Dendritic cell treated with granulocyte-macrophage colony-stimulating factor and Interleukin-4, amounts not matched to agents 40 ng/mL and 50 ng/mL, for 4 days (primary cell): ENCODE data around the gene OBP2B.

Experiments
- H3K27ac Mint-ChIP-seq: one replicate; pipeline ENCODE4 v1.8.0; 2022; ENCODE audit warnings: mild to moderate bottlenecking, mixed read lengths
- H3K27me3 Mint-ChIP-seq: one replicate; pipeline ENCODE4 v1.8.0; 2022; ENCODE audit warnings: mild to moderate bottlenecking, mixed read lengths
- H3K36me3 Mint-ChIP-seq: one replicate; pipeline ENCODE4 v1.8.0; 2022; ENCODE audit warnings: low read depth, mixed read lengths
- H3K4me1 Mint-ChIP-seq: one replicate; pipeline ENCODE4 v1.8.0; 2022; ENCODE audit warnings: low read depth, mixed read lengths
- H3K4me3 Mint-ChIP-seq: one replicate; pipeline ENCODE4 v1.8.0; 2022; ENCODE audit warnings: mild to moderate bottlenecking, moderate library complexity, mixed read lengths
- H3K9me3 Mint-ChIP-seq: one replicate; pipeline ENCODE4 v1.8.0; 2022; ENCODE audit warnings: mixed read lengths
- intact Hi-C: fragments of 100-400 bp; cut with micrococcal nuclease; formaldehyde crosslinking; loops from one replicate; pipeline ENCODE4 v1.15.0; 2022

The OBP2B gene

GRCh38 chr9:133204993-133205336 is 4.1 kb downstream of the OBP2B start:
- no peak overlapping the region for H3K4me3 Mint-ChIP-seq
- no peaks in the 10 kb centered on the region for H3K36me3 Mint-ChIP-seq
- no peak overlapping the region for H3K27ac Mint-ChIP-seq
- H3K27me3 Mint-ChIP-seq, result peaks cover 12% of the 10 kb centered on the region
- intact Hi-C loops, result no loop called here
- peaks cover 5% of the 10 kb centered on the region for H3K9me3 Mint-ChIP-seq
- H3K4me1 Mint-ChIP-seq, result peaks cover 3% of the 10 kb centered on the region

GRCh38 chr9:133204335-133204992 is 4.6 kb downstream of the OBP2B start:
- no peaks in the 10 kb centered on the region for H3K36me3 Mint-ChIP-seq
- no peak overlapping the region for H3K27ac Mint-ChIP-seq
- peaks cover 8% of the 10 kb centered on the region for H3K9me3 Mint-ChIP-seq
- H3K4me1 Mint-ChIP-seq, result peaks cover 5% of the 10 kb centered on the region
- peaks cover 12% of the 10 kb centered on the region for H3K27me3 Mint-ChIP-seq
- intact Hi-C loops, result no loop called here
- no peak overlapping the region for H3K4me3 Mint-ChIP-seq

- Mint-ChIP-seq H3K4me3 (no peak overlapping the region), H3K4me1 (peaks cover 5% of the 10 kb centered on the region), H3K27ac (no peak overlapping the region), H3K27me3 (peaks cover 16% of the 10 kb centered on the region), H3K9me3 (peaks cover 8% of the 10 kb centered on the region), H3K36me3 (no peaks in the 10 kb centered on the region)
- intact Hi-C loops, result no loop called here
Observed at GRCh38 chr9:133203506-133204075, 5.5 kb downstream of the OBP2B start.

GRCh38 chr9:133202688-133203453 is 6.2 kb downstream of the OBP2B start:
- Mint-ChIP-seq H3K4me3 (no peak overlapping the region), H3K27me3 (peaks cover 16% of the 10 kb centered on the region)
- intact Hi-C loops, result no loop called here

GRCh38 chr9:133202145-133202513 is 6.9 kb downstream of the OBP2B start:
- H3K27me3 Mint-ChIP-seq, result peaks cover 16% of the 10 kb centered on the region
- peaks cover 8% of the 10 kb centered on the region for H3K9me3 Mint-ChIP-seq
- intact Hi-C loops, result no loop called here
- no peaks in the 10 kb centered on the region for H3K36me3 Mint-ChIP-seq
- no peak overlapping the region for H3K27ac Mint-ChIP-seq
- peaks cover 5% of the 10 kb centered on the region for H3K4me1 Mint-ChIP-seq
- no peak overlapping the region for H3K4me3 Mint-ChIP-seq

More at GRCh38 chr9:133202688-133203453, 6.2 kb downstream of the OBP2B start:
- H3K27ac Mint-ChIP-seq, result no peak overlapping the region
- H3K4me1 Mint-ChIP-seq, result peaks cover 5% of the 10 kb centered on the region
- no peaks in the 10 kb centered on the region for H3K36me3 Mint-ChIP-seq
- H3K9me3 Mint-ChIP-seq, result peaks cover 8% of the 10 kb centered on the region

- H3K9me3 Mint-ChIP-seq, result peaks cover 8% of the 10 kb centered on the region
- H3K27me3 Mint-ChIP-seq, result peaks cover 18% of the 10 kb centered on the region
- H3K27ac Mint-ChIP-seq, result no peak overlapping the region
- H3K4me1 Mint-ChIP-seq, result peaks cover 5% of the 10 kb centered on the region
- H3K4me3 Mint-ChIP-seq, result no peak overlapping the region
- no peaks in the 10 kb centered on the region for H3K36me3 Mint-ChIP-seq
- intact Hi-C loops, result no loop called here
Observed at GRCh38 chr9:133201424-133202144, 7.5 kb downstream of the OBP2B start.

GRCh38 chr9:133200631-133201030 is 8.4 kb downstream of the OBP2B start:
- intact Hi-C loops, result no loop called here

GRCh38 chr9:133199648-133200321 is 9.3 kb downstream of the OBP2B start:
- peaks cover 18% of the 10 kb centered on the region for H3K27me3 Mint-ChIP-seq
- no peaks in the 10 kb centered on the region for H3K36me3 Mint-ChIP-seq
- peak overlapping the region; percentile 59 for H3K4me3 Mint-ChIP-seq
- peaks cover 5% of the 10 kb centered on the region for H3K4me1 Mint-ChIP-seq
- no peak overlapping the region for H3K27ac Mint-ChIP-seq
- H3K9me3 Mint-ChIP-seq, result peaks cover 8% of the 10 kb centered on the region
- intact Hi-C loops, result no loop called here

More at GRCh38 chr9:133200631-133201030, 8.4 kb downstream of the OBP2B start:
- Mint-ChIP-seq H3K27ac (no peak overlapping the region), H3K9me3 (peaks cover 8% of the 10 kb centered on the region), H3K4me1 (peaks cover 5% of the 10 kb centered on the region), H3K27me3 (peaks cover 18% of the 10 kb centered on the region), H3K36me3 (no peaks in the 10 kb centered on the region), H3K4me3 (no peak overlapping the region)

- Mint-ChIP-seq H3K9me3 (peaks cover 4% of the 10 kb centered on the region), H3K27me3 (peaks cover 9% of the 10 kb centered on the region), H3K4me3 (no peak overlapping the region), H3K36me3 (no peaks in the 10 kb centered on the region), H3K4me1 (peaks cover 3% of the 10 kb centered on the region), H3K27ac (no peak overlapping the region)
- intact Hi-C loops, result no loop called here
Observed at GRCh38 chr9:133195029-133195428, 14.0 kb downstream of the OBP2B start.

- H3K4me1 Mint-ChIP-seq, result no peaks in the 10 kb centered on the region
- intact Hi-C loops, result no loop called here
- H3K4me3 Mint-ChIP-seq, result no peak overlapping the region
- no peak overlapping the region for H3K27ac Mint-ChIP-seq
- no peaks in the 10 kb centered on the region for H3K36me3 Mint-ChIP-seq
- no peaks in the 10 kb centered on the region for H3K9me3 Mint-ChIP-seq
- H3K27me3 Mint-ChIP-seq, result peaks cover 6% of the 10 kb centered on the region
Observed at GRCh38 chr9:133194597-133194996, 14.5 kb downstream of the OBP2B start.

- intact Hi-C loops, result no loop called here
- H3K4me3 Mint-ChIP-seq, result no peak overlapping the region
- no peaks in the 10 kb centered on the region for H3K9me3 Mint-ChIP-seq
- no peak overlapping the region for H3K27ac Mint-ChIP-seq
- no peaks in the 10 kb centered on the region for H3K4me1 Mint-ChIP-seq
- peaks cover 18% of the 10 kb centered on the region for H3K27me3 Mint-ChIP-seq
- no peaks in the 10 kb centered on the region for H3K36me3 Mint-ChIP-seq
Observed at GRCh38 chr9:133191989-133192388, 17.1 kb downstream of the OBP2B start.

- Mint-ChIP-seq H3K4me3 (no peak overlapping the region), H3K36me3 (no peaks in the 10 kb centered on the region), H3K27me3 (peaks cover 26% of the 10 kb centered on the region), H3K4me1 (peaks cover 9% of the 10 kb centered on the region), H3K27ac (no peak overlapping the region), H3K9me3 (no peaks in the 10 kb centered on the region)
- intact Hi-C loops, result loop anchor here (5.0 to 10.0 kb wide), 3 partner anchors 137 to 297 kb away; partner anchors contain the start of genes SURF1 and SURF2
Observed at GRCh38 chr9:133189826-133190225, 19.2 kb downstream of the OBP2B start.

- Mint-ChIP-seq H3K9me3 (no peaks in the 10 kb centered on the region), H3K27ac (no peak overlapping the region), H3K36me3 (no peaks in the 10 kb centered on the region), H3K4me1 (peaks cover 15% of the 10 kb centered on the region), H3K4me3 (no peak overlapping the region), H3K27me3 (peaks cover 26% of the 10 kb centered on the region)
- intact Hi-C loops, result loop anchor here (5.0 to 10.0 kb wide), 3 partner anchors 138 to 298 kb away; partner anchors contain the start of genes SURF1 and SURF2
Observed at GRCh38 chr9:133188843-133189180, 20.2 kb downstream of the OBP2B start.
